Kidney (tissue), 14 donors: Measurements from ENCODE around the gene SMCO3. TPM values are rescaled to one million over a fixed set of nuclear protein-coding genes. Genes with fewer than 3 reads are reported as not detected.

ENCODE experiments used
- DNase-seq, 5 donors: peaks; one replicate each; pipeline ENCODE4 v3.0.0-alpha.2; 2013 to 2020
- FAIRE-seq: peaks from 2 replicates; lab custom pipeline; 2012; peaks lifted over from hg19 to GRCh38; lab: Jason Lieb, UNC
- H3K27ac ChIP-seq, 2 donors: one replicate each; pipeline ENCODE4 v1.7.0; 2013; ENCODE audit warnings: low read depth in 2 of 2, low read length in 2 of 2, inconsistent platforms in 1 of 2
- H3K27me3 ChIP-seq: one replicate; pipeline ENCODE4 v1.7.1; 2013; ENCODE audit warnings: low read length, inconsistent platforms; ENCODE audit not compliant: control insufficient read depth, insufficient read depth
- H3K36me3 ChIP-seq, 3 donors: one replicate each; pipeline versions ENCODE4 v1.7.0 to v1.7.1; 2013; ENCODE audit warnings: low read length in 3 of 3, control low read depth in 1 of 3, inconsistent platforms in 1 of 3; ENCODE audit not compliant: insufficient read depth in 3 of 3, control insufficient read depth in 2 of 3
- H3K4me1 ChIP-seq, 3 donors: one replicate each; pipeline versions ENCODE4 v1.7.0 to v1.7.1; 2013; ENCODE audit warnings: low read length in 3 of 3, inconsistent platforms in 1 of 3, low read depth in 1 of 3; ENCODE audit not compliant: control insufficient read depth in 2 of 3, insufficient read depth in 2 of 3
- H3K4me3 ChIP-seq, 3 donors: one replicate each; pipeline versions ENCODE4 v1.7.0 to v1.8.1; 2013; ENCODE audit warnings: low read length in 3 of 3, control low read depth in 1 of 3, inconsistent platforms in 1 of 3
- H3K9ac ChIP-seq, 3 donors: one replicate each; pipeline versions ENCODE4 v1.7.0 to v1.7.1; 2013; ENCODE audit warnings: low read length in 3 of 3, control low read depth in 1 of 3, inconsistent platforms in 1 of 3
- H3K9me3 ChIP-seq, 3 donors: one replicate each; pipeline versions ENCODE4 v1.7.0 to v1.7.1; 2013; ENCODE audit warnings: low read length in 3 of 3, control low read depth in 1 of 3, inconsistent platforms in 1 of 3; ENCODE audit not compliant: control insufficient read depth in 2 of 3, insufficient read depth in 1 of 3
- intact Hi-C: fragments of 100-400 bp; cut with DNase I; formaldehyde crosslinking; loops from one replicate; pipeline ENCODE4 v1.11.1; 2022
- polyA plus RNA-seq: library from polyadenylated mRNA; stranded (reverse); fragments of 350-450 nt; fragmentation: Illumina TruSeq; extraction: RNeasy Lipid Tissue Mini Kit (QIAGEN cat#74804); gene quantifications from one replicate; pipeline ENCODE4 v1.2.3, GENCODE V29; 2014; ENCODE audit warnings: low read depth, low replicate concordance; ENCODE audit not compliant: insufficient read depth
- total RNA-seq: library from RNA; stranded (reverse); fragmentation: NEBNext Ultra II Directional; extraction: Animal tissue kit (Norgen Biotek cat#: 25700); gene quantifications from one replicate; pipeline ENCODE4 v1.2.1, GENCODE V29; 2021
- TF ChIP-seq, protein P1 (sequence below): IDR thresholded peaks from 3 replicates; pipeline ENCODE4 v1.5.1; 2012; ENCODE audit warnings: mild to moderate bottlenecking, moderate library complexity, borderline replicate concordance; ENCODE audit not compliant: insufficient read depth; ENCODE audit errors: extremely low read depth
- donor health status: control.
- donor health status: control.
- donor health status: control.
- donor health status: control.
- donor health status: control.
- donor health status: DM: yes; HTN: yes; CAD: no.
- donor health status: Normal renal cell carcinoma (clear cell type).

The SMCO3 gene
- total and polyA plus RNA-seq, 2 donors from 2014 or later = 0.76 to 10.9 TPM

DNA sequence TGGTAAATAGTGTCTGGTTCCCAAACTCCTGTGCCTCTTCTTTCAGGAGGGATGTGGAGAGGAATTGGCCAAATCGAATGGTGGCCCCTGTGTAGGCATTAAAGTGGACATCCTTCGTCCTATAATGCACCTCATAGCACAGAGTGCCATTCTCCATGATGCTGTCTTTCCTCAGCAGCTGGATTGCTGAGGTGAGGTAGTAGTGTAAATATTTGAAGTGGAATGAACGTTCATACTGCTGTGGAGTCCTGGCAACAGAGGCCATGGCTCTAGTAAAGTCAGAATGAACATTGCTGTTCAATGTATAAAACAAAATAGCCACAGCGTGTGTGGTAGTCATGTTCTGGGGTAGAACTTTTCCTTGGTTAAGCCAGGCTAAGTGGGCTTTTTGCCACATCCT, 26.6 kb upstream of the SMCO3 start:
- H3K9ac ChIP-seq = no peak overlapping the region
- no peak for DNase-seq
- FAIRE-seq = no peak
- no peaks in the 10 kb centered on the region for H3K27me3 ChIP-seq
- H3K4me1 ChIP-seq = peaks cover 0 to 18% (median 6%) of the 10 kb centered on the region in 3 donors
- no peak overlapping the region for H3K4me3 ChIP-seq
- H3K36me3 ChIP-seq = no peaks in the 10 kb centered on the region
- no peaks in the 10 kb centered on the region for H3K9me3 ChIP-seq
- TF ChIP-seq, protein P1, sequence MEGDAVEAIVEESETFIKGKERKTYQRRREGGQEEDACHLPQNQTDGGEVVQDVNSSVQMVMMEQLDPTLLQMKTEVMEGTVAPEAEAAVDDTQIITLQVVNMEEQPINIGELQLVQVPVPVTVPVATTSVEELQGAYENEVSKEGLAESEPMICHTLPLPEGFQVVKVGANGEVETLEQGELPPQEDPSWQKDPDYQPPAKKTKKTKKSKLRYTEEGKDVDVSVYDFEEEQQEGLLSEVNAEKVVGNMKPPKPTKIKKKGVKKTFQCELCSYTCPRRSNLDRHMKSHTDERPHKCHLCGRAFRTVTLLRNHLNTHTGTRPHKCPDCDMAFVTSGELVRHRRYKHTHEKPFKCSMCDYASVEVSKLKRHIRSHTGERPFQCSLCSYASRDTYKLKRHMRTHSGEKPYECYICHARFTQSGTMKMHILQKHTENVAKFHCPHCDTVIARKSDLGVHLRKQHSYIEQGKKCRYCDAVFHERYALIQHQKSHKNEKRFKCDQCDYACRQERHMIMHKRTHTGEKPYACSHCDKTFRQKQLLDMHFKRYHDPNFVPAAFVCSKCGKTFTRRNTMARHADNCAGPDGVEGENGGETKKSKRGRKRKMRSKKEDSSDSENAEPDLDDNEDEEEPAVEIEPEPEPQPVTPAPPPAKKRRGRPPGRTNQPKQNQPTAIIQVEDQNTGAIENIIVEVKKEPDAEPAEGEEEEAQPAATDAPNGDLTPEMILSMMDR = no peak
- intact Hi-C loops = loop anchor here (5.0 kb wide), 1 partner anchor 157 kb away; no protein-coding TSS in a partner anchor
- H3K27ac ChIP-seq = no peak overlapping the region

DNA sequence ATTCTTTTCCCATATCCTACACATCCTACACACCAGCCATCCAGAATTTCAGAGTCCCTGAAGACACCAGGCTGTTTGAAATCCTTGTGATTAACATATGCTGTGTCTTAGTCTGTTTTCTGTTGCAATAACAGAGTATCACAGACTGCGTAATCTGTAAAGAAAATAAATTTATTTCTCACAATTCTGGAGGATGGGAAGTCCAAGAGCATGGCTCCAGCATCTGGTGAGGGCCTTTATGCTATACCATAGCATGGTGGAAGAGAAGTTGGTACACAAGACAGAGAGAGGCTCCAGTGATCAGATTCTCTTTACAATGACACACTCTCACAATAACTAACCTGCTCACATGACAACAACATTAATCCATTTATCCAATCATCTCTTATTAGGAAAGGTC, 25.3 kb upstream of the SMCO3 start:
- intact Hi-C loops = no loop called here
- Histone ChIP-seq H3K36me3 (no peaks in the 10 kb centered on the region), H3K27ac (no peak overlapping the region), H3K4me3 (no peak overlapping the region), H3K27me3 (no peaks in the 10 kb centered on the region), H3K9me3 (no peaks in the 10 kb centered on the region), H3K4me1 (peaks cover 0 to 18% (median 6%) of the 10 kb centered on the region in 3 donors), H3K9ac (no peak overlapping the region)
- TF ChIP-seq, protein P1 = no peak
- no peak for FAIRE-seq
- no peak for DNase-seq

DNA sequence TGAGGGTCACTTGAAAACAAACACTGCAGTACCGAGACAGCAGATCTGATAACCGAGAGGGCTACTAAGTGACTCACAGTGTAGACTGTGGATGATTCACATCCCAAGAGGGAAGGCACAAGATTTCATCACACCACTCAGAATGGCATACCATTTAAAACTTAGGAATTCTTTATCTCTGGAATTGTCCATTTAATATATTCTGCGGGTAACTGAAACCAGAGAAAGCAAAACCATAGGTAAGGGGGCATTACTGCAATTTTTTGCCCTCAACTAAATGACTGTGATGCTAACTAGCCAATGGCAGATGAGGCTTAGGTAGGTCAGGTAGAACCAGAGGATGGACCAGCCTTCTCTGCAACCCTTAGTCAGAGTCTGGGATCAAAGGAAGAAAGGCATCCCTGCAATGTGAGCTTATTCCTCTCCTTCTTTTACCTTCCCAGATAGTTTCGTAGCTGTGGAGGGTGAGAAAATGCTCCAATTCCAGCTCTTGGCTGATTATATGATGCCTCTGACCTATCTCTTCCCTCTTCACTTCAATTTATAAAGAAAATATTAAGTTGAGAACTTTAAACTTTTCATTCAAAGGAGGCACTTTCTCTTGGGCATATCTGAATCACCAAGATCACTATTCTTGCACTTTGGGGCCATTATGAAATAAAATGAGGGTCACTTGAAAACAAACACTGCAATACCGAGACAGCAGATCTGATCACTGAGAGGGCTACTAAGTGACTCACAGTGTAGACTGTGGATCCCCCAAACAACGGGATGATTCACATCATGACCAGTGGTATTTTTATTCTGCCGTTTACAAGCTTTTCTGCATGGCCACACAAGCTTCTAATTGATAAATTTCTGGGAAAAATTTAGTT, 22.6 kb upstream of the SMCO3 start:
- no peak for FAIRE-seq
- no peaks in the 10 kb centered on the region for H3K27me3 ChIP-seq
- no peak for DNase-seq
- intact Hi-C loops = no loop called here
- H3K36me3 ChIP-seq = no peaks in the 10 kb centered on the region
- no peak overlapping the region for H3K9ac ChIP-seq
- H3K27ac ChIP-seq = no peak overlapping the region
- no peaks in the 10 kb centered on the region for H3K9me3 ChIP-seq
- no peak overlapping the region for H3K4me3 ChIP-seq
- peaks cover 0 to 3% (median 2%) of the 10 kb centered on the region in 3 donors for H3K4me1 ChIP-seq
- TF ChIP-seq, protein P1 = no peak
